ENCODE measurements around the gene MT1G.

GRCh38 chr16:56667581-56668571, at the start of gene MT1G:
- TF ChIP-seq CTCF (IDR thresholded peaks at IDR 0.05) (no peak), POLR2A (IDR thresholded peaks at IDR 0.05) (peak; percentile 99), POLR2AphosphoS5 (IDR thresholded peaks at IDR 0.05) (peak; percentile 53 to 97 (median 53))
